ENCODE measurements around the gene FNDC3B.

Gene FNDC3B

GRCh38 chr3:172296975-172297332 lies 257.6 kb downstream of the FNDC3B start:
- no peak for DNase-seq

DNA sequence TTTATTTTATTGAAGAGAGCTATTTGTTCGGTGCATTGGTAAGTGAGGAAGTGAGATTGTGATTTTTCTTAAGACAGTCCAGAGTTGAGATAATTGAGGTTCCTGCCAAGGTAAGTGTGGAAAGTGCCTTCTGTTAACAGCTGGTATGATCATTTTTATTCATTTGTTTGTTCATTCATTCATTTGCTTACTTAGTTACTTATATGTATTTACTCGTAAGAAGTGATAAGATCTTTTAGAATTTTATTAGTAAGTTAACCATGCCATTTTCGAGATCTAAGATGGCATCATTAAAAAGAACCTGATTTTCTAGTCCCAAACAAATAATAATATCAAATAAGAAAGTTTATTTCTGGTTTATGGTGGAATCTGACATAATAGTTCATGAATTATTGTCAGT lies 258.9 kb downstream of the FNDC3B start:
- no peak for DNase-seq

DNA sequence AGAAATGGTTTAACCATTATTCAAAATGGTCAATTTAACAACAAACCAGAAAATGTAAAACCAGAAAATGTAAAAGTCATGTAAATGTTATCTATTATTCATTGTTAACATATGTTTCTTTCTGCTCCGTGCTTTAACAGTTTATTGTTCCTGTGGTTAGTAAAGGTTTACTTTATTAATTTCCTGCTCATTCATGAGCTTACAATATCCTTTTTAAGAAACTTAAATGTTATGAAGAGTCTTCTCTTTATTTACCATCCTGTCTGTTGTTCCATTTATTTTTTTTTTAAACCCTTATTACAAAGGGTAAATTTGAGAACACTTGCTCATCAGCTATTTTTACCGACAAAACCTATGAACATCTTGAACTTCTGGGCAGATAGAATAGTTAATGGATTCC lies 260.8 kb downstream of the FNDC3B start:
- no peak for DNase-seq

GRCh38 chr3:172300862-172301261 lies 261.5 kb downstream of the FNDC3B start:
- no peak for DNase-seq

DNA sequence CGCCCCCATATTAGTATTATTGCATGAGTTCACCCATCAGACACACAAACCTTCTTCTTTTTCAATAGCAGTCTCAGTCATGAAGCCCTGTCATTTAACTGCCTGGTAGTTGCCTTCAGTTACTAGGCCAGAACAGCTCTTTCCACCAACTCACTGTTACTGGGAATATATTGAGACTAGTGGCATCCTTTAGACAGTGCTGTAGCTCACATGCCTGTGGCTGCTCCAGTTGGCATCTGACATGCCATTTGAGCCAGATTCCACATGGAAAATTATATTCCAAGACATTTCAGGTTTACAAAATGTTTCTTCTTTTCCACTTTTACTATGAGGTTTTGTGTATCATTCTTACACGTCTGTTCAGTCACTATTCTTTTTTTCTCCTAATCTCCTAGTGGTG lies 262.8 kb downstream of the FNDC3B start:
- no peak for DNase-seq

DNA sequence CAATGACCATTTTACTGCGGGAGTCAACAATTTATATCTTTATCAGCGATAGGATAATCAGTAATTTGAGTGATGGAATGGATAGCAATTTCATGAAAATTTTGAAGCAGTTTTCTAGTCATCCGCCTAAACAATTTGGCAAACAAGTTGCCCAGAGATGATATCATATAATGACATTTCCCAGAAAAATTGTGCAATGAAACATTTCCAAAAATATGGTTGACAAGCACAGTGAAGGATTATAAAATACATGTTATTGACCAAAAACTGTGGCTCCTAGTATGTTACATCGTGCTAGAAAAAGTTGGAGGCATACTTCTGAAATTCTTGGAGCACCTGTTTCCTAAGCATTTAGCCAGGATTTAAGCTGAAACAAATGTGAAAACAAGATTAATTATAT lies 263.8 kb downstream of the FNDC3B start:
- DNase-seq, result peak; percentile 32

DNA sequence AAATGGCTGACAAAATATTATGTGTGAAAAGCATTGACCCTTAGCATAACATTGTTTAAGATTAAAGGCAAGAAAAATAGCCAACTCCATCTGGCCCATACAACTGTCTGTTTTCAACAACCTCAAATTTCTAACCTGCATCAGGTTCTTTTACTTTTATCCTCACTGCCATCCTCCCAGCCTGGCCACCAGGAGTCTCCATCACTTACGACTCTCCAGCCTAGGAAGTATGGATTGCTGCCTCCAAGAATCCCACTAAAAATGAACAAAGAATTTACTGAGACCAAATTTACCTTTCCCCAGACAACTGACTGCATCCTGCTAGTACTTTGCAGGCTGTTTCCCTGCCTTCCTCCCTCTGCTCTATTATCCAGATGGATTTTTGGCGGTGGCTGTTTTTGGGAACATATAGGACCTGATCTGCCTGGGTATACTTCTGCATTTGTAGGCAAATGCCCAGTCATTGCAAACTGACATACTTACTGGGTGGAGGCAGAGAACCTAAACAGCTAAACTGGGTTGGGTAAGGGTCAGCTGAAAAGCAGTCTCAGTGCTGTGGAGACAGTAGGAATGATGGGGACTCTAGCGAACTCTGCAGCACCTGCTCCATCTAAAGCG lies 264.7 kb downstream of the FNDC3B start:
- no peak for DNase-seq

DNA sequence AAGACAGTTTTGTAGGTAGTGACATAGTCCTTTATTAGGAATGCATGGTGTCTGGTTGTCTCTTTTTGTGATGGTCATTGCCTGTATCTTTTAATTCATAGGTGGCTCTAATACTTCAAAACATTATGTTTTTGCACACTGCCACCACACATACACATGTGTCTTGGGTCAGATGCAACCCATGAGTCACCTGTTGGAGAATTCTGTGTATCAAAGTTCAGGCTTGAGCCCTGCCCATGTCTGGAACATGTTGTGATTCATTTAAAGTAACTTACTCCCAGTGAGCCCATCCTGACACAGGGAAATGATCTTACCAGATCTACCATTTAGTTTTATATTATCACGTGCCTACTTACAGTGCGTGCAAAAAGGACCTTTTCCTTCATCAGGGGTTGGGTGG lies 266.2 kb downstream of the FNDC3B start:
- peak; percentile 35 for DNase-seq

DNA sequence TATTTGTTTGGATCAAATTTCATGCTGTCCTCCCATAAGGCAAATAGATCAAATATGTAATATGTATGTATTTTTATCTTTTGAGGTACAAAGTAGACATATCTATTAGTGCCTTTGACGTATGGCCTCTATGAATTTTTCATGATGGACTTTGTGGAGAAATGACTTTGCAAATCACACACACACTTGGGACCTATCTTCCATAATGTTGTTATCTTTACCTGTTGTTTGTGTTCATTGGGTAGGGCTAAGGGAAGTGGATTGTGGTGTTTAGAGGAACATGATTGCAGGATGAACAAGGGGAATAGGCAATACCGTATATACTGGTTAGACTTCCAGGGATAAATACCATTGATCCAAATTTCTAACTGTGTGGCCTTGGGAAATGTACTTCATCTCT lies 266.6 kb downstream of the FNDC3B start:
- DNase-seq, result no peak

DNA sequence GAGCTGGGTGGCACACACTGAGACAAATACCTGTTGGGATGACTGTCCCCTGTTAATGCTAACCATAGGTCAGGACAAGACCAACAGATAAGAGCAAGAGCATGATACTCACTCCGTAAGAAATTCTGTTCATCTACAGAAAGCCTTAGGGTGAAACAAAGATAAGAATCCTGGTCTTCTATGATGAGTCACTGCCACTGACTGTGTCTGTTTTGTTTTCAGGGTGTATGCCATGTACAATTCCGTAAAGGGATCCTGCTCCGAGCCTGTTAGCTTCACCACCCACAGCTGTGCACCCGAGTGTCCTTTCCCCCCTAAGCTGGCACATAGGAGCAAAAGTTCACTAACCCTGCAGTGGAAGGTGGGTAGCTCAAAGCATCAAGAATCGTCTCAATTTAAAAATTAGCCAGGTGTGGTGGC lies 267.8 kb downstream of the FNDC3B start:
- no peak for DNase-seq

- no peak for DNase-seq
Measured at GRCh38 chr3:172309059-172309458, 269.7 kb downstream of the FNDC3B start.

DNA sequence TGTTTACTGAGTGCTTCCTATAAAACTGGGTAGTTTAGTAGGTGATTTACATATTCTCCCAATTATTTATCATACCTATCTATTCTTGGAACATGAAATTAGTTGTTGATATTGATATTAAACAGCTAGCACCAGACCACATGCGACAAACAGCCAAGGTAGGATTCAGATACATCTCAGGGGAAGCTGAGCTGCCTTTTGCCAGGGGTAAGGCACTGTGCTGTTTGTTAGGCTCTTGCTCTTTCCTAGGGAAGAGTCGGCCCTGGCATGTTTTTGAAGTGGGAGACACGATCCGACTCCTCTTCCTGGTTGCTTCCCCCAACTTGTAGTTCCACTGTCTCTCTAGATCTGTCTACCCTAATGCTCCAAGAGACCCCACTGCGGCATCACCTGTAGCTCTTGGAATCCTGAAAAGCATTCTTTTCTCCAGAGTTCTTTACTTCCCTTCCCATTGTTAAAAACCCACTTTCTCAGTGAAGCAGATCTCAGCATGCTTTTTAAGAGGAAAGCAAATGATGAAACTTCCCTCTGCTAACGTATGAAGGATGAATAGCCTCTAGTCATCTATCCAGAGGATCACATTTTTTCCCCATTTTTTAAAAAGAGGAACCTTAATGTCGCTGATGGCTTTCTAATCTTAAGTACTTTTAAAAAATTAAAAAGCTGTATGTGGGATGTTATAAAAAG lies 270.5 kb downstream of the FNDC3B start:
- DNase-seq, result peak; percentile 63

DNA sequence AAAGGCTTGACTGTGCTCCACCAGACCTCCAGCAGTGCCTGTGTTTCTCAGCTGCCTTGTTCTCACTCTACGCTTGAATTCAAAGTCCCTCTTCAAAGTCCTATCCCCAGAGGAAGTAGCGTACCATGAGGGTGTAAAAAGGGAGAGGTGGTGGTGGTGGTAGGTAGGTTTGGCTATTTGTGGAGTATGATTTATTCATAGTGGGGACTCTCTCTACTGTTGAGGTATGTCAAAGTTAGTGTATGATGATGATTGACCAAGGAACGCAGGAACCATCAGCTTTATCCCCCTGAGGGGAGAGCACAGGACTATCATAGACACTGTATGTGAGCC lies 271.0 kb downstream of the FNDC3B start:
- DNase-seq, result no peak

- DNase-seq, result no peak
Measured at GRCh38 chr3:172311217-172311616, 271.8 kb downstream of the FNDC3B start.

GRCh38 chr3:172312001-172312400 lies 272.6 kb downstream of the FNDC3B start:
- no peak for DNase-seq

DNA sequence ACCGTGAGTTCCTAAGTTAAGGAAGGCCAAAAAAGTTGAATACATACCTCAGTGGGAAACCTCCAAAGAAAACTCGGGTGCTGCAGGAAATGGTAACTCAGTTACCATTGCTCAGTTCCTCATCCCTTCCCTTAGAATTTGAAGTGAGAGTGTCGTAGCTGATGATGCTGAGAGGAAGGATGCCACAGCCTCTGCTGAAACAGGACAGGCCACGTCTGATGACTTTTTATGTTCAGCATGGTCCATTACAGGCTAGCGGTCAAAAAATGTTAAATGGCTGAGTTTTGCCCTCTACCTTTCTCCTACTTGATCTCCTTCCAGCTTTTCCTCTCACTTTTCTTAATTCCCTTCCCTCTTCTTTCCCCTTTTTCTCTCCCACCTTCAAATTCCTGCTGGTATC lies 273.3 kb downstream of the FNDC3B start:
- DNase-seq, result no peak

DNA sequence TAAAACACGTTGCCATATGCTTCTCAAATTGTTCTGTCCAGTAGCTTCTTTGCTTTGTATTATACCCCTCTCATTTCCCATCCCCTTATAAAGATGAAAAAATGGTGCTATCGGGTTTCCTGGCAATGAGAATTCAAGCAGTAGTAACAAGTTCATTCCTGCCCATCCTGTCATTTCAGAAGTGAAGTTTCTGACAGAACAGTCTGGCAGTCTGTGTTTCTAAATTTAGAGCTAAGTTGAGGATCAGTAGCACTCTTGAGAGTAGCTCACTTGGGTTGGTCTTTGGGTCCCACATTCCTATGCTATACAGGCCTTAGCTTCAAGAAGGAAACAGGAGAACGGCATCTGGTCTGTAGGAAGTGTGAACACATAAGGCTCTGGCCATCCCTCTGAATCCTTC lies 274.3 kb downstream of the FNDC3B start:
- no peak for DNase-seq

DNA sequence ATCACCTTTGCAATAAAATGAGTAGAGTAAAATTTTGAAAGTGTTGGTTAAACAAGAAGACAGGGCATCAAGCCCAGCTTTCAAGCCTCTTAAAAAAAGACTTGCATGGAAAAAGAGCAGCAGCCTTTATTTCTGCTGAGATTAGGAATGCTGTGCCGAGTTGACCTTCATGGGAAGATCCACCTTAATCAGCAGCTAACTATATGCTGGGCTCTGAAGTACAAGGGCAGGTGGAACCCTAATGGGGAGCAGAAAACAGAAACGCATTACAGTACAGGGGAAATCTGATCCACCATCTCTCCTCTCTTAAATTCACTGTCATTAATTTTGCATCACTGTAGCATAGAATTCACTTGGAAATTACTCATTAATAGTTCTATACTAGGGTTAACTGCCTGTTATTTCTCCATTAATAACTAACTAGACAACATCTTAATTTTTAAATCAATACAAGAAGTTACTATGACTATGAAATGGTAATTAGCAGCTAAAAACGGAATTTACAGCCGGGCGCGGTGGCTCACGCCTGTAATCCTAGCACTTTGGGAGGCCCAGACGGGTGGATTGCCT lies 275.3 kb downstream of the FNDC3B start:
- no peak for DNase-seq

- peak; percentile 54 for DNase-seq
Measured at GRCh38 chr3:172315401-172316091, 276.2 kb downstream of the FNDC3B start.

- no peak for DNase-seq
Measured at GRCh38 chr3:172316758-172317157, 277.4 kb downstream of the FNDC3B start.

DNA sequence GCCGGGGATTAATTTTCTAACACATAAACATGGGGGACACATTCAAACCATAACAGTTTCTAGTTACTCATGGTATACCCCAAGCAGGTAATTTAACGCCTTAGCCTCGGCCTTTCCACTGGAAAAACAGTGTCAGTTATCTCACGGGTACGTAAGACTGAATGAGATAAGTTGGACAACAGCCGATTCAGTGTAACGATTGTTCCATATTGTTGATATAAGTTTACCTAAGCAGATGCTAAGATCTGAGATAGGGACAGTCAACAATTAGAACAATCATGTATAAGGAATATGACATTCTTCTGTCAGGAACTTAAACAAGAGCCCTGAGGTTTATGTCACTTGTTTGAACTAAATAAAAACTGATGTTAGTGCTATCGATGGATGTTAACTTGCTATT lies 278.1 kb downstream of the FNDC3B start:
- DNase-seq, result no peak

GRCh38 chr3:172317984-172318383 lies 278.6 kb downstream of the FNDC3B start:
- DNase-seq, result peak; percentile 89

- no peak for DNase-seq
Measured at GRCh38 chr3:172319595-172319994, 280.2 kb downstream of the FNDC3B start.

DNA sequence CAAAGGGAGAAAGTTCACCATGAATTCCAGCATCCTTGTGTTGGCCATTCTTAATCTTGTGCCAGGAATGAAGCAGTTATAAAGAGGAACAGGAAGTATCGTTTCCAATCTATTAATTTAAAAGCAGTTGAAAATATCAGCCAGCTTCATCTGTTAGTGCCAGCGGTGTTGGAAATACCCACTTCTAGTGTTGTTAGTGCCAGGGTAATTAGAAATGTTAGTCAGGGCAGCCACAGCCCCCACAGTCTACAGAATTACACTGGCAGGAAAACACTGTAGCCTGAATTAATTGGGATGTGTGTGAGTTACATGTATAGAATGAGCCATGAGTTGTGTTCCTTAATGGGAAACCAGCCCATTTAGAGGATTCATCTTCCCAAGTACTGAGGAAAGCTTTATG lies 281.1 kb downstream of the FNDC3B start:
- no peak for DNase-seq

Data from inflammatory macrophage treated with lipopolysaccharide for 4 hours (primary cell).